GM21825 (cell line): ENCODE results near the gene TBC1D24.
"Not testable (repeated sequence)": the region's sequence is repeated elsewhere in the genome, so short reads cannot be mapped to it uniquely, and the experiment has no call there.

ENCODE experiments used
- ATAC-seq: cut with Tn5 transposase; IDR thresholded peaks from one replicate; pipeline ENCODE4 v1.9.1; 2021; ENCODE audit warnings: mild to moderate bottlenecking, moderate library complexity; ENCODE audit not compliant: unreplicated experiment

The TBC1D24 gene

DNA sequence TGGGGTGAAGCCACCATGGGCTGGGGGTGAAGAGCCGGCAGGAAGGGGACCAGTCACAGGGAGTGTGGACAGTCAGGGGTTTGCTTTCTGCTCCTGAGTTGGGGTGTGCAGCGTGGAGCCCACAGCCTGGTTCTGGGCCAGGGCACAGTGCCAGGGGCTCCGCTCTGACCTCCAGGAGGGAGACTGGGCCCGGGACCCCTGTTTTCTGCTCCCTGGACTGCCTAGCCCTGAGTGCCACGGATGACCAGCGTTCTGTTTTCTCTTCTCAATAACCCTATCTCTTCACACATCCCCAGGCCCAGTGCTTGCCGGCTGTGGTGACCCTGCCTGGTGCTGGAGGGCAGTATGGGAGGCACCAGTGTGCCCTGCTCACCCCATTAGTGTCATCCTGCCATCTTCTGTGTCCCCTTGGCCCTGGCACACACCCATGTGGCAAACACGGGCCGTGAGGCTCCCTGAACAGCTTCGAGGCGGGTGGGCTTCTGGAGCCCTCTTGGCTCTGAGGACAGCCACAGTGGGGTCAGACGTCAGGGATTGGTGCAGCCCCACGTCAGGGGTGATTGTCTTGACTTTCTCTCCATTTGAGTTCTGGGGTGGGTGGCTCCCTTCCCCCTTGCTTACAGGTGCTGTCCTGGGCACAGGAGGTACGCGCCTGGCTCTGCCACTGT lies 55.2 kb downstream of the TBC1D24 start:
- ATAC-seq = no peak

DNA sequence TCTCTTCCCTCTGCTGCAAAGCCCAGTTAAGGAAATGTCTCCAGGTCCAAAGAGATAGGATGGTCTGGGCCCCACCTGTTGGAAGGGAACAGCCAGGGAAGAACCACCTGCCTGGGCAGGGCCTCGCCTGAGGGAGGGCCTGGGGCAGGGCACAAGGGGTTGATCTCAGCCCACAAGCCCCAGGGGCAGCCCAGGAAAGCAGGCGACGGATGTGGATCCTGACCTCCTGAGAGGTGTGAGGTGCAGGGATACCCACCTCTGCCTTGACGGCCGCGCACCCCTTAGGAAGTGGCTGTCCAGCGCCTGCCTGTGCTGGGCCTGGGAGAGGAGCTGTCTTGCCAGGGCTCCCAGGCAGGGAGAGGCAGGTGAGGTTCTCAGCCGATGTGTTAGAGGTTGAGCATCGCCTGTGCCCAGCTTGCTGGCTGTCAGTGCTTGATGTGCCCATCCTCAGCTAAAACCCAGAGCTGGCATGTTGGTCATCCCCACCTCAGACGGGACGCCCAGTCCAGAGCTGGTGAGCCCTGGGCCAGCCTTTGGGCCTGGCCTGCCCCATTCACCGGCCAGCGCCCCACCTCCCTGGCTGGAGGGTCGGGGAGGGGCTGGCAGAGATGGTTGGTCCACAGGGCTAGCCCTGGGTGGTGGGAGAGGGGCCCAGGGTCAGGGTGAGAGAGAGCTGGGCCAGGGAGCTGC lies 55.8 kb downstream of the TBC1D24 start:
- no peak for ATAC-seq

DNA sequence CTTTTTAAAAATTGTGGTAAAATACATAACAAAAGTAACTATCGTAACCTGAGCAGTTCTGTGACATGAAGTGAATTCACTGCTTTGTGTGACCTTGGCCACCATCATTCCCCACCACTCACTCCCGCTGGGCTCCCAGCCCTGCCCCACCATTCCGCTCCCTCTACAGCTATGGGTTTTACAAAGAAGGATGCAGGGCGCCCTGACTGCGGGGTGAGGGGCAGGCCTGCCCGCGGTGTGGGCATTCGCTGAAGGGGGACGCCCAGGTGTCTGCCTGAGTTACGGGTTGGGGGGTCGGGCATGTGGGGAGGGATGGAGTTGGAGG lies 56.4 kb downstream of the TBC1D24 start, which contains the start of gene CEMP1:
Gene CEMP1 (minus strand): TSS at position 38 of the 325 bp plus-strand sequence. CDS start 335 bp downstream, outside the sequence.
- ATAC-seq = peak; percentile 1

DNA sequence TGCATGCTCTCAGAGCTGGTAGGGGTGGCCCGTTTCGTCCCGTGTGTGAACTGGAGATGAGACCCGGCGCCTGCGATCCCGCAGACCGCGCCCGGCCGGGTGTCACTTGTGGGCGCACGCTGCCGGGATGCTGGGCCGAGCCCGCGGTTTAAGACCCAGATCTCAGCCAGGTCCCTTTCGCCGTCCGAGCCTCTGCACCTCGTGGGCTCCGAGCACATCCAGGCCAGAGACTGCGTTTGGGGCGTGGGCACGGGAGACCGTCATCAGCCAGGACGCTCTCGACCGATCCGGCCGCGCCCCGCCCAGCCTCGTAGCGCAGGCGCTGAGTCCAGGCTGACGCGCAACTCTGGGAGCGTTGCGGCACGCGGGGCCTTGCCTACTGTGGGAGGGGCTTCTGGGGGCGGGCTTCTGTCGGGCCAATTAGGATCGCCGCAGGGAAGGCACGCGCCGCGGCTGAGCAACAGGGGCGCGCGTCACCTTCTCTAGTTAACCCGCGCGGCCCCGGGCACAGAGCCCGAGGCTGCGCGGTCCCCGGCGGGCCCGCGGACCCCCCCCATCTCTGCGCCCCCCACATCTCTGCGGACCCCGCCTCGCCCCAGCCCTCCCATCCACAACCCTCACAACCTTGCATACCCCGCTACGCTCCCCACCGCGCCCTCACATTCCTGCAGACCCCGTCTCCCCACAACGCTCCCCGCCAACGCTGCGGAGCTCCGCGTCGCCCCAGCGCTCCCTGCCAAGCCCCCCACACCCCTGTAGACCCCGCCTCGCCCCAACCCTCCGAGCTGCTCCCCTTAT lies 57.0 kb downstream of the TBC1D24 start:
- ATAC-seq = peak; percentile 74

DNA sequence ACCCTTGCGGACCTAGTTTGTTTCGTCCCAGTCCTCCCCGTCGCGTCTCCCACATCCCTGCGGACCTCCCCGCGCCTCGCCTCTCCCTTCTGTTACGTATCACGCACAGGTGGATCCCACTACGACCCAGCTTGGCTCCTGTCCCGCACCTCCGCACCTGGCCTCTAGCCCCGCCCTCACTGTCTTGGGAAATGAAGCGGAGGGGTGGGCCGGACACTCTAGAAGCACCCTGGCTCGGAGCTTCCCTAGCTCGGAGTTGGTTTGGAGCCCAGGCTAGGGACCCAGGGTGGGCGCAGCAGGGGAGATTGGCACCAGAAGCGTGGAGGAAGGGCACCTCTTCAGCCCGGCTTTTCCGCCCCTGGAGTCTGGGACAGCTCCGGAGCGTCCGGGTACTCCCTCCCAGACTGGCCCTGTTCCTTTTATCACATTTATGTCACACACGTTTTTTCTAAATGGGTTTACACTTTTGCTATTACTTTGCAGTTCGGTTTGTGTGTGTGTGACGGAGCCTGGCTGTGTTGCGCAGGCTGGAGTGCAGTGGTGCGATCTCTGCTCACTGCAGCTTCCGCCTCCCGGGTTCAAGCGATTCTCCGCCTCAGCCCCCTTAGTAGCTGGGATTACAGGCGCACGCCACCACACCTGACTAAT lies 57.7 kb downstream of the TBC1D24 start:
- ATAC-seq = no peak

DNA sequence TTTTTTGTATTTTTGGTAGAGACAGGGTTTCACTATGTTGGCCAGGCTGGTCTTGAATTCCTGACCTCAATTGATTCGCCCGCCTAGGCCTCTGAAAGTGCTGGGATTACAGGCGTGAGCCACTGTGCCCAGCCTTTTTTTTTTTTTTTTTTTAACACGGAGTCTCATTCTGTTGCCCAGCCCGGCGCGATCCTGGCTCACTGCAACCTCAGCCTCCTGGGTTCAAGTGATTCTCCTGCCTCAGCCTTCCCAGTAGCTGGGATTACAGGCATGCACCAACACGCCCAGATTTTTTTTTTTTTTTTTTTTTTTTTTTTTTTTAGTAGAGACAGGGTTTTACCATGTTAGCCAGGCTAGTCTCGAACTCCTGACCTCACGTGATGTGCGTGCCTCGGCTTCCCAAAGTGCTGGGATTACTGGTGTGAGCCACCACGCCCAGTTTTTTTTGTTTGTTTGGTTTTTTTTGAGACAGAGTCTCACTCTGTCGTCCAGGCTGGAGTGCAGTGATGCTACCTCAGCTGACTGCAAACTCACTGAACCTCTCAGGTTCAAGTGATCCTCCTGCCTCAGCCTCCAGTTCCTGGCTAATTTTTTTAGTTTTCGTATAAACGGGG lies 58.3 kb downstream of the TBC1D24 start:
- not testable (repeated sequence) for ATAC-seq

DNA sequence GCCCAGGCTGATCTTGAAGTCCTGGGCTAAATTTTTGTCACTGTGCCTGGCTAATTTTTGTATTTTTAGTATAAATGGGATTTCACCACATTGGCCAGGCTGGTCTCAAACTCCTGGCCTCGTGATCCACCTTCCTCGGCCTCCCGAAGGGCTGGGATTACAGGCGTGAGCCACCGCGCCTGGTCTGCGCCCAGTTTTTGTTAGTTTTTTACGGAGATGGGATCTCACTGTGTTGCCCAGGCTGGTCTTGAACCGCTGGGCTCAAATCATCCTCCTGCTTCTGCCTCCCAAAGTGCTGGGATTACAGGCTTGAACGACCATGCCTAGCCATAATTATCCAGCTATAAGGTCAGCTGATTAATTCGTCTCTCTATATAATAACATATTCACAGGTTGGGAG lies 59.0 kb downstream of the TBC1D24 start:
- ATAC-seq = no peak

DNA sequence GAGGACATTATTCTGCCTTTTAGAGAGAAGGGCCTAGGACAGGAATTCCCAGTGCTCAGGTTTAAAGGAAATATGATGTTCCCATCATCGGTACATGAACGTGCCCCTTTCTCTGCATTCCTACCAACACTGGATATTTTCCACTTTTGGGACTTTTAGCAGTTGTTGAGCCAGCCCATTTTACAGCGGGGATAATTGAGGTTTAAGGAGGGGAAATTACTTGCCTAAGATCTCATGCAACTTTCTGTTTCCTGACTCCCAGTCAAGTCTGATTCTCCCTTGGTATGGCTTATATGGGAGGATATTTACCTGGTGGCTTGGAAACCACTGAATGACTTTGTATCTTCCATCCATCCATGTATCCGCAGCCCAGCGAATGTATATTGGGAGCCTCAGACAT lies 59.4 kb downstream of the TBC1D24 start:
- not testable (repeated sequence) for ATAC-seq

DNA sequence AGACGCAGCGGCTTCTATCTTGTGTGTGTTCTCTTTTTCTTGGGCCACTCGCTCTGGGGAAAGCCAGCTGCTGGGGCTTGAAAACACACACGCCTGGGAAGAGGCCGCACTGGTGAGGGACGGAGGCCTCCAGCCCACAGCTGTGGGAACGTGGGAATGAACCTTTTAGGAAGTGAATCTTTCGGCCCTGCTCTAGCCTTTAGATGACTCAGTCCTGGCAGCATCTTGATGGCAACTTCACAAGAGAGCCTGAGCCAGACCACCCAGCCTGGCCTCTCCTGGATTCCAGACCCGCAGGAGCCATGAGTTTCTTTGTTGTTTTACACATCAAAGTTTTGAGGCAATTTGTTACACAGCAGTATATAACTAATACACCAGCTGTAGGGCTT lies 60.7 kb downstream of the TBC1D24 start:
- no peak for ATAC-seq

DNA sequence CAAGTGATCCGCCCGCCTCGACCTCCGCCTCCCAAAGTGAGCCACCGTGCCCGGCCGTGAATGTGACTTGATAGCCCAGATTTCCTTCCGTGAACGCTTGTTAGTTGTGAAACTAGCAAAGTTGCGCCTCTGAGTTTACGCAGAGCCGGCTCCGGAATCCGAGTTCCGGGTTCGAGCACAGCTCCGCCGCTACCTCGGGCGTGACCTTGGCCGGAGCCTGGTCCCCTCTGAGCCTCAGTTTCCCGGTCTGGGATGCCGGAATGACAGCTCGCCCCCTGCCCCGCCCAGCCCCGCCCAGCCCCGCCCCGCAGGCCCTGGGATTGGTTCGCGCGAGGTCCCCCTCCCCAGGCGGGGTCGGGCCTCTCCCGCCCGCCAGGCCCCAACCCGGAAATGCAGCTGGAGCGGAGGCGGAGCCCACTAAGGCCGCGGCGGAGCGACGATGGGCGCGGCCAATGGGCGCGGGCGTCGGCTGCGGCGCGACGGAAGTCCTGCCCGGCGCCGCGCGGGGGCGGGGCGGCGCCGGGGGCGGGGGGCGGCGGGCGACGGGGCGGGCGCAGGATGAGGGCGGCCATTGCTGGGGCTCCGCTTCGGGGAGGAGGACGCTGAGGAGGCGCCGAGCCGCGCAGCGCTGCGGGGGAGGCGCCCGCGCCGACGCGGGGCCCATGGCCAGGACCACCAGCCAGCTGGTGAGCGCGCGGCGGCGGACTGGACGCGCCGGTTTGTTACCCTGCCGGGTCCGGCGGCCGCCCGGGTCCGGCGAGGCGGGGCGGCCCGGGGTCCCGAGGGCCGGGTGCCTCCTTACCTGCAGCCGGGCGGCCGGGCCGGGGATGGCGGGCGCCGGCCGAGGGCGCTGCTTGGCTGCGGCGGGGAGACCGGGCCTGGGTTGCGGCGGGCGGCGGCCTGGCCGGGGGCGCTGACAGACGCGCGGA lies 62.8 kb downstream of the TBC1D24 start, which contains the start of gene PDPK1:
Gene PDPK1 (plus strand): TSS at position 571 of the 929 bp plus-strand sequence. CDS start 92 bp downstream, at position 663.
- ATAC-seq = peak; percentile 85

DNA sequence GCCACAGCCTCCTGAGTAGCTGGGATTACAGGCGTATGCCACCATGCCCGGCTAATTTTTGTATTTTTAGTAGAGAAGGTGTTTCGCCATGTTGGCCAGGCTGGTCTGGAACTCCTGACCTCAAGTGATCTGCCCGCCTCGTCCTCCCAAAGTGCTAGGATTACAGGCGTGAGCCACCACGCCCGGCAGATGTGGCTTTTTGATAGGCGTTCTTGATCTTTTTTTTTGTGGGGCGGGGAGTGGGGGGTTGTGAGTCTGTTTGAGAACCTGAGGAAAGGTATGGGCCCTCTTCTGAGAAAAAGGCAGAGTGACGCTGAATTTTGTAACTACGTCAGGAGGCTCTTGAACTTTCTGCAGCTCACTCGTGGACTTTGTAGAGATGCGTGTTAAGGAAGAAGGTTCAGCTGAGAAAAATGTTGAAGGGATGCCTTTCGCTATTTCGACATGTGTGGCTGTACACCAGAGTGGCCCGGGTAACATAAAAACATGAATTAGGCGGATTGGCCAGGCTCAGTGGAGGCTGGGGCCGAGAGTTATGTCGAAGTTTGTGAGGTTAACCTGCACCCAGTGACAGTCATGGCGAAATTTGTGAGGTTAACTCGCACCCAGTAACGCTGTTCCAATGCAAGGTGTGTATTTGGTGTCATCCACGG lies 64.4 kb downstream of the TBC1D24 start:
- not testable (repeated sequence) for ATAC-seq

DNA sequence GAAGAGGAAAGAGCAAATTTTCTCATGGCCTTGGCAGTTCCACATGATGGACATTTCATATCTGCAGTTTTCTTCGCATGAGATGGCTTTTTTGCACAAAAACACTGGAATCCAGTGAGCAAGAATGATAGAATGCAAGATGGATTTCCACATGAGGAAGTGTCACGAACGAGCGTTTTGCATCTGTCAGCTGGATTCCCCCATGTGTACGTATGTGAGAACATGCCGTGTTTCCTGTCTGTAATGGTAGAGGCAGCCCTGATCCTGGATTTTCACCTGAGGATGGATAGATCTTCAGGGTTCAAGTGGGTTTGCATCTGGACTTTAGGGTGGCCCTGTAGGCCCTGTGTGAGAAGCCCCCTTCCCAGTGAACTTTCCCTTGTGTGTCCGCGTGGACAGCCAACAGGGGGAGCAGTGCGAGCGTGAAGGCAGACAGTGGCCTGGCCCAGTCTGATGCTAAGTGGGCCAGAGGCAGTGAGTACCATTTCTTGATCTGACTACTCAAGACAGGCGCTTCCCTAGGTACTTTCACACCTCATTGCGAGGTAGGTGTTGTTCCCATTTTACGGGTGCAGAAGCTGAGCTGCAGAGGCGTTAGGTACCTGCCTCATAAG lies 65.0 kb downstream of the TBC1D24 start:
- ATAC-seq = not testable (repeated sequence)

DNA sequence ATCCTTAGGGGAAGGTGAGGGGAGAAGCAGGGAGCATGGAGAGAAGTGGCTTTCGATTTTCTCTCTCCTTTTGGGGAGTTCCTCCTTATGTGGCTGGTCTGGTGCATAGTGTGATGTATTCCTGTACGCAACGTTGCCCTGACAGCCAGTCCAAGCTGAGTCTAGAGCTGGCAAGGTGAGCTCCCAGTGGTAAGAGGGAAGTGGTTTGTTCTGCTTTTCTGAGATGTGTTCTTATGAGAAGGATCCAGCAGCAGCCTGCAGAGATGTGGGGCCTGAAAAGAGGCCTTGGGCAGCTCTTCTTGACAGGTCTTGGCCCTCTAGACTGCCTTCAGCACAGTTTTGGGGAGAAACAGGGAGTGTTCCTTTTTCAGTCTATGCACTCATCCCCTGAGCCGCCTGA lies 66.0 kb downstream of the TBC1D24 start:
- ATAC-seq = not testable (repeated sequence)

DNA sequence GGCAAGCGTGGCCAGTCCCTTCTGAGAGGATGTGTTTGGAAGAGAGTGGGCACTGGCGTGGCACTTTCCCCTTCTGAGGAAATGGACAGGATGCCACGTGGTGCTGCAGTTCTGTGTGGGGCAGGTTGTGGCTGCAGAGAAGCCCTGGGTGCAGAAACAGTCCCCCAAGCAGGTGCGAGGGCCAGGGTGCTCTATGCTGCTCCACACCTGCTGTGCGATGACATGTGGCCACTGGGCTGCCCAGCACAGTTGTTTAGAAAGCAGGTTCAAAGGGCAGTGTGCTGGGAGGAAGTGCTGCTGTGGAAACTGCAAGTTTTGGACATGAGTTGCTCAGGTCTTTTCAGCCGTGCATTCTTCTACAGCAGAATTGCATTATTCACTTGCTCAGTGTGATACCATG lies 66.5 kb downstream of the TBC1D24 start:
- not testable (repeated sequence) for ATAC-seq

DNA sequence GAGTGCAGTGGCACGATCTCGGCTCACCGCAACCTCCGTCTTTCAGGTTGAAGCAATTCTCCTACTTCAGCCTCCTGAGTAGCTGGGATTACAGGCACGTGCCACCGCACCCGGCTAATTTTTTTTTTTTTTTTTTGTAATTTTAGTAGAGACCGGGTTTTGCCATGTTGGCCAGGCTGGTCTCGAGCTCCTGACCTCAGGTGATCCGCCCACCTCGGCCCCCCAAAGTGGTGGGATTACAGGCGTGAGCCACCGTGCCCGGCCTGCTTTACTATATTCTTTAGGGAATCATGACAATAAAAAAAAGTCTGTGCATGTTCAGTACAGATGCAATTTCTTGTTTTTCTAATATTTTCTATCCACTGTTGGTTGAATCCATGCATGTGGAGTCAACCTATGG lies 68.8 kb downstream of the TBC1D24 start:
- not testable (repeated sequence) for ATAC-seq

DNA sequence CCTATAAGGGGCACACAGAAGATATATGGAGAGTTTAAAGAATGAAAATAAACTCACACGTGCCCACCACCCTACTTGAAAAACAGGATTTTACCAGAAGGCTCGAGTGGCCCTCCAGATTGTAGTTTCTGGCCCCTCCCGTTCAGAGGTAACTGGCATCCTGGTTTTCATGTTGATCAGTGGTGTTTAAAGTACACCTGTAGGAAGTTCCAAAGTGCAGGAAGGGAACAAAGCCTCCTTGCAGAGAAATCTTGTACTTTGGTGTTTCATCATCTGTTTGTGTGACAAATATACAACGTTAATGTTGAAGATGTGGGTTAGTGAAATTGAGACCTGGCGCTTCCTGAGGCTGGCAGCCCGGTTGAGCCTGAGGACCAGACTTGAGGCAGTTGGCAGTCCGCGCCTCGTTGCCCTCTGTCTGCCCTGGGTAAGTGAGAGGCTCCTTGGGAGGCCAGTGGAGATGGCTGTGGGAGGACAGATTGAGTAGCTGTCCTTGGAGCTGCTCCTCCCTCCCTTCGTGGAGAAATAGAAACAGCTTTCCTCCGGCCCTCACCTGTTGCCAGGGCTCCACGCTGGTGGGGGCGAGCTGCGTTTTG lies 75.5 kb downstream of the TBC1D24 start:
- ATAC-seq = not testable (repeated sequence)

DNA sequence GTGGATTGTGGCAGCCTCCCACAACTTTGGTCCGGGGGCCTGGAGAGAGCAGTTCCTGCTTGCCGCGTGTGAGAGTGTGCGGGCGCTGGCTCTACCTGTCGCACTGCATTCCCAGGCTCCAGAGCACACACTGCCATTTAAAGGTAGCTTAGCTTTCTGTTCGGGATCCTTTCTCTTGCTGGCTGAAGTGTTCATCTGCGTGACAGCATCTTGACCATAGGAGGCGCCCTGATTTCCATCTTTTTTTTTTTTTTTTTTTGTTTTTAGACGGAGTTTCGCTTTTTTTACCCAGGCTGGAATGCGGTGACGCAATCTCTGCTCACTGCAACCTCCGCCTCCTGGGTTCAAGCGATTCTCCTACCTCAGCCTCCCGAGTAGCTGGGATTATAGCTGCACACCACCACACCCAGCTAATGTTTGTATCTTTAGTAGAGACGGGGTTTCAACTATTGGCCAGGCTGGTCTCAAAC lies 76.5 kb downstream of the TBC1D24 start:
- ATAC-seq = not testable (repeated sequence)
